T47D (cell line): ENCODE measurements around the gene NCEH1.

Experiments used
- DNase-seq, 2 experiments: peaks; one replicate each; pipeline versions ENCODE4 v3.0.0 to v3.0.0-alpha.2; 2011 to 2012; ENCODE audit warnings: low read depth in 1 of 2, low spot score in 1 of 2
- JUND ChIP-seq: IDR thresholded peaks from 2 replicates; pipeline ENCODE4 v1.6.1; 2012; ENCODE audit warnings: low read depth
- in situ Hi-C: cut with HindIII; loops from 2 replicates; pipeline ENCODE4 v1.10.0; 2016; ENCODE audit warnings: low sequenced_read_pairs, low pct_unique_long_range_greater_than_20kb

NCEH1 gene

DNA sequence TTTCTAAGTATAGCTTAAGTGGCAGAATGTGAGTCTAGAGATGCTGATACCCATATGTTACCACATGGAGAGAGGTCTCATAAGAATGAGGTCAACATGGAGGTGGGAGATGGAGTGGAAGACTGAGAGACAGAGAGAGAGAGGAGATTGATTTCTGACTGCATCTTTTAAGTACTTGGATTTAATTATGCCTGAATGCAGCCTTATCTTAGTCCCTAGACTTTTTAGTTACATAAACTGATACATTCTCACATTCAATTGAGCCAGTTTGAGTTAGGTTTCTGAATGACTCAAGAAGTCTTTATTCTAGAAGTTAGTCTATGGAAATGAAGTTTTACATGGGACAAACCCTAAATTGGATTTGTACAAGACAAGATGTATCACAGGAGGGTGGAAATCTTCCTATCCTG lies 129.1 kb downstream of the NCEH1 start:
- in situ Hi-C loops: no loop called here
- TF ChIP-seq JUND: no peak
- no peak for DNase-seq

DNA sequence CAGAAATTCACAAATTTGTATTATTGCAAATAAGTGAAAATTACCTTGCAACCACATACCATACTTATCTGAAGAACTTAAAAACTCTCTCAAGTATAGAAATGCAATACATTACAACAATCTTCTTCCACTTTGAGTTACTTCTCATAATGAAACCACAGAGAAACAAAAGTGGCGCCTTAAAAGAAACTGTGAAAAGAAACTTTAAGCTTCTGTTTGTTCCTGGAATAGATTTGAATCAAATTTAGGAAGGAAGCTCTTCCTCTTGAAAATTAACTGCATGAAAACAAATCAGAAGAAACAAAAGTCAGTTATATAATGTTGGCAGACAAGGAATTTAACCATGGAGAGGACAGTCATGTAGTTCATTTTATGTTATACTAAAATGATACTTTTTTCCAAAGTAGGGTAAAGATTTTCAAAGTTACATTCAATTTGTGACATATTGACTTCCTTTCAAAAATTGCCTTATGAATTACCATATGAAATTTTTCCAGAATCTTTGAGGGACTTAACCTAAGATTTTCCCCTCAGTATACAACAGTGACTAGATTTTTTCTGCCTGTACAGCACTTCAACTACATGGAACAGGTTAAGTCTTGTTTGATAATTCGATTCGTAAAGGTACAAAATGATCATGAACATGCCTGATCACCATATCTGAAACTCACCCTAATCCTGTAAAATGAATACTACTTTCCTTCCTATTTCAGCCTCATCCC lies 130.0 kb downstream of the NCEH1 start:
- no peak for TF ChIP-seq JUND
- no peak for DNase-seq
- in situ Hi-C loops: no loop called here
